MG63 (cell line): ENCODE measurements around the gene NAAA. TPM values are rescaled to one million over a fixed set of nuclear protein-coding genes. Genes with fewer than 3 reads are reported as not detected.

Experiments
- DNase-seq: peaks from one replicate; pipeline ENCODE4 v3.0.0-alpha.2; 2020
- H3K27me3 ChIP-seq: fragments of 250-450 bp; sonication (Bioruptor Pico); 2 replicates; pipeline ENCODE4 v1.5.1; 2020; ENCODE audit warnings: mild to moderate bottlenecking, moderate library complexity
- H3K36me3 ChIP-seq: fragments of 250-450 bp; sonication (Bioruptor Pico); 2 replicates; pipeline ENCODE4 v1.5.1; 2020; ENCODE audit warnings: mild to moderate bottlenecking, moderate library complexity
- H3K4me3 ChIP-seq: fragments of 250-450 bp; sonication (Bioruptor Pico); 2 replicates; pipeline ENCODE4 v1.5.1; 2020; ENCODE audit warnings: mild to moderate bottlenecking, moderate library complexity
- H3K9me3 ChIP-seq: fragments of 250-450 bp; sonication (Bioruptor Pico); 2 replicates; pipeline ENCODE4 v1.5.1; 2020; ENCODE audit warnings: mild to moderate bottlenecking, moderate library complexity
- total RNA-seq: library from RNA; depleted of rRNA; stranded (reverse); fragments of >200 nt; shearing (Covaris generic); gene quantifications from 2 replicates; pipeline ENCODE4 v1.2.3, GENCODE V29; 2014; ENCODE audit warnings: low replicate concordance; rRNA removed

Gene NAAA
- total RNA-seq, 1 experiment from 2014 or later, result 1.6 TPM

DNA sequence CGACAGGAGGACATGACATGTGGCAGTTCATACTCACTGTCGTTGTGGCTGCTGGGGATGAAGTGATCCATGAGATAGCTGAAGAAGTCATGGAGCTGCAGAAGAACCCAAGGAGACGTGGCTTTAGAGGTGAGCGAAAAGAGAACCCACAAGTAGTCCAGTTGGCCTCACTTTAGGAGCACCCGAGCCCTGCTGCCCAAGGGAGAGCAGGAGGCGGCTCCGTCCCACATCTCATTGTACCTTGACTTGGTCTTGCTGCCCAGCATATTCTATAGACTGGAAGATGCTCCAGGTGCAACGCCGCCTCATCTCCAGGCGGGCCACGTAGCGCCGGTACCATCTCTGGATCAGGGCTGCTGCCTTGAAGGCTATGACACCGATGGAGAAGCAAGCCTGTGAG, 49.2 kb downstream of the NAAA start:
- H3K9me3 ChIP-seq, result no peaks in the 10 kb centered on the region
- no peaks in the 10 kb centered on the region for H3K36me3 ChIP-seq
- no peaks in the 10 kb centered on the region for H3K27me3 ChIP-seq
- no peak overlapping the region for H3K4me3 ChIP-seq
- no peak for DNase-seq

DNA sequence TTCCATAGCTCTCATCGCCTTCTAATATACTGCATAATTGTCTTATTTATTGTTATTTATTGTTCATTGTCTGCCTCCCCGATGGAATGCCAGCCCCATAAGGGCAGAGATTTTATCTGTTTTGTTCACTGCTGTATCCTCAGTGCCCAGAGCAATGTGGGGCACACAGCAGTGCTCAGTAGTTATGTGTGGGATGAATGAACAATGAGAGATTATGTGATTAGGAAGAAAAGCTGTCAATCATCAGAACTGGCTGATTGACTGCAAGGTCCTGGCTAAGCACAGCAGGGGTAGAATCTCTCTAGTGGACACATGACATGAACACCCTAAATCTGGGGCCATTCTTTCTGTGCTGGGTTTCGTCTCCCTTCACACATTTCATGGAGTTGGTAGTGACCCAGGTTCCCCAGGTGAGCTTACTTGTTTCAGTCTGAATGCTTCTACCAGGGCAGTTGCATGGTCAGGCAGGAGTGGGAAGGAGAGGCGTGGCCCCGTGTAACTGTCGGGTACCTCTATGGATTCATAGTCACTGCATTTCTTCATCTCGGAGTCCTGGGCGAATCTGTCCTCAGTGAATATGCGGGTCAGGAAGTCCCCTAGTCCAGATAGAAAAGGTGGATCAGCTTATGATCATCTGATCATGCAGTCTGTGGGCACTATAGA, 51.1 kb downstream of the NAAA start:
- Histone ChIP-seq H3K36me3 (no peaks in the 10 kb centered on the region), H3K9me3 (no peaks in the 10 kb centered on the region), H3K4me3 (no peak overlapping the region), H3K27me3 (no peaks in the 10 kb centered on the region)
- no peak for DNase-seq

DNA sequence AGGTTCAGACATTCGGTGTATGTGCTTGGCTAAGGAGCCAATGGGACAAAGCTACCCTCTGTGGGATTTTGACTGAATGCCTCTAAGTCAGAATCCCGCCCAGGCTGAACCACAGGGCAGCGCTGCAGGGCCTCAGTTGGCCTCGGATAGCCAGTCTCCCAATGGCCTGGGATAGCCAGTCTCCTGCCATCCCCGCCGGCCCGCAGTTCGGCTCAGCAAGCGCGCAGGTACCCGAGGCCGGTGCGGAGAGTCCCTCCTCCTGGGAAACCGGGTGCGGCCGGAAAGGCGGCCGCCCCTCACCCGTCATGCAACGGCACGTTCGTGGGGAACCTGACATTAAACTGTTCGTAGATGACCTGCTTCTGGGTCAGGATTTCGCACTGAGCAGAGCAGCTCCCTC, 54.7 kb downstream of the NAAA start:
- DNase-seq, result no peak
- Histone ChIP-seq H3K9me3 (no peaks in the 10 kb centered on the region), H3K4me3 (no peak overlapping the region), H3K36me3 (no peaks in the 10 kb centered on the region), H3K27me3 (no peaks in the 10 kb centered on the region)

DNA sequence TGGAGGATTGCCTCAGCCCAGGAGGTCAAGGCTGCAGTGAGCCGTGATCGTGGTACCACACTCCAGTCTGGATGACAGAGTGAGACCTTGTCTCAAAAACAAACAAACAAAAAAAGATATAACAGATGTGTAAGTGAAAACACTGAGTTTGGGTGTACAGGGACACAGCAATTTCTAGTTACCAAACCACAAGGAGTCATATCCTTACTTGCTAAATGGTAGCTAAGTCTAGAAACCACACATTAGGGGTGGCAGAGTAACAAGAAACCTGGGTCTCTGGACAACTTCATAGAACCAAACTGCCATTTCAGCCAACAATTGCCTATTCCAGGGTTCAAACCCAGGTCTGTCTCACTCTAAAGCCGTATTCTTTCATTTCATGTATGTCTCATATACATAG, 59.3 kb downstream of the NAAA start:
- Histone ChIP-seq H3K27me3 (no peaks in the 10 kb centered on the region), H3K4me3 (no peak overlapping the region), H3K9me3 (no peaks in the 10 kb centered on the region), H3K36me3 (no peaks in the 10 kb centered on the region)
- DNase-seq, result no peak

DNA sequence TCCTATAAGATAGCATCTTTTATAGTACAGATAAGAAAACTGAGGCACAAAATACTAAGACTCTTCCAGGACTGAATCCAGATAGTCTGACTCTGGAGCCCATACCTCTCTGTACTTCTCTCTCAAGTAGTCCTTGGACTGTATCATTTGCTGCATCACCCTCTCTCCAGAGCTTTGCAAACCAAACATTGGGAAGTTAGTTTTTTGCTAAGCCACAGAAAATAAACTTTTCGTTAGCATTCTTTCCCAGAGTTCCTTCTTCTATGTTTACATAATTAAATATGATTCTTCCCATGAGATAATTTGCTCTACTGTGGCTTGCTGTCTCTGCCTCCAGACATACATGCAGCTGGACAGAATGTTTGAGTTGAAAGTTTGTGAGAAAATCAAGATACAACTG, 60.5 kb downstream of the NAAA start:
- Histone ChIP-seq H3K4me3 (no peak overlapping the region), H3K9me3 (no peaks in the 10 kb centered on the region), H3K27me3 (no peaks in the 10 kb centered on the region), H3K36me3 (no peaks in the 10 kb centered on the region)
- DNase-seq, result no peak

DNA sequence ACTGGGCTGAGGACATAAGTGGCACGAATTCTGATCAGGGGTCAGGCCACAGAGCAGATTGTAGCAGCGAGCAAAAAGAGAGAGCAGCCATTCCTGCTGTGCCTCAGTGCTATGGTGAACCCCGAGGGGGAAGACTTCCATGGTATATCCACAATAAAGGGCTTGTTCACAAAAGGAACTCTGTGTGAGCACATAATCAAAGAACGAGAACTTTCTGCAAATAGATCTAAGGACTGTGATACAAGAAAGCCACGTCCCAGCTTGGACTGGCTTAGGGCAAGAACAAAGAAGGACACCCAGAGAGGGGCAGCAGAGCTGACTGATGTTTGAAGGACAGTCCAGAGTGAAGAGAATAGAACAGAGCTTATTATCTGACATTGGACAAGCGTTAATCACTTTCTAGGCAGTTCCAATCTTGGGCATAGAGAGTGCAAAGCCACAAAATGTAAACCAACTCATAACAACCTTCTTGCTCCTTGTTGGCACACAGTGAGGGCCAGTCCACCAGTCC, 62.5 kb downstream of the NAAA start:
- no peaks in the 10 kb centered on the region for H3K27me3 ChIP-seq

DNA sequence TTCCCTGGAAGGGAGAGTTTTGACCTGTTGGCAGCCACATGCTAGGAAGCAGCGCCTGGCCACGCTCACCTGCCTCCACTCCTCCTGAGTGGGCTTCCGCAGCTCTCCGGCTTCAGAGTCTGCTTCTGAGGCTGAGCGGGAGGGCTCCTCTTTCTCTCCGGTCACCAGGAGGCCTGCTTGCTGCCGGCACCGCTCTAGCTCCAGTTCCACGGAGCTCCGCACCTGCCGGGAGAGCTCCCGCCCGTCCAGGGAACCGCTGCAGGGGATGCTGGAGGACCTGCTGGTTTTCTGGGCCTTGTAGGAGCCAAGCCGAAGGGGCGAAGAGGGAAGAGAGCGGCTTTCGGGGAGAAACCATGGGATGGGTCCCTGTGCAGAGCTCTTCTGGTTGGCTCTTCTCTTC, 64.6 kb downstream of the NAAA start:
- Histone ChIP-seq H3K36me3 (no peaks in the 10 kb centered on the region), H3K4me3 (no peak overlapping the region), H3K27me3 (no peaks in the 10 kb centered on the region), H3K9me3 (no peaks in the 10 kb centered on the region)
- no peak for DNase-seq

More for the DNA sequence above, 62.5 kb downstream of the NAAA start:
- Histone ChIP-seq H3K4me3 (no peak overlapping the region), H3K9me3 (no peaks in the 10 kb centered on the region), H3K36me3 (no peaks in the 10 kb centered on the region)
- no peak for DNase-seq

DNA sequence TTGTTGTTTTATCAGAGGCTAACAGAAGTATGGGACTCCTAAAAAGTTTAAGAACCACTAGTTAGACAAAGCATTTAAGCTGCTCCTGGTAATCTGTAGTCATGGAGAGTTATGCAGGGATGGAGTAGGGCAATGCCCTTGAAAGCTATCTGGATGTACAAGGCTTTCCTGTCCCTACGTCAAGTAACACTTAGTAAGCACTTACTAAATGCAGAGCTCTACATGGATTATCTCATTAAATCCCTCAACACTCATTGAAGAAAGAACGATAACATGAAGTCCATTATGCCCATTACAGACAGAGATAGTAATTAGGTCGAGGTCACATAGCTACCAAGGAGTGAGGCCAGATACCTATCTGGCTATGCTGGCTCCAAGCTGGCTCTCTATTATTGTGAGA, 71.7 kb downstream of the NAAA start:
- no peak for DNase-seq
- no peaks in the 10 kb centered on the region for H3K9me3 ChIP-seq
- no peaks in the 10 kb centered on the region for H3K36me3 ChIP-seq

DNA sequence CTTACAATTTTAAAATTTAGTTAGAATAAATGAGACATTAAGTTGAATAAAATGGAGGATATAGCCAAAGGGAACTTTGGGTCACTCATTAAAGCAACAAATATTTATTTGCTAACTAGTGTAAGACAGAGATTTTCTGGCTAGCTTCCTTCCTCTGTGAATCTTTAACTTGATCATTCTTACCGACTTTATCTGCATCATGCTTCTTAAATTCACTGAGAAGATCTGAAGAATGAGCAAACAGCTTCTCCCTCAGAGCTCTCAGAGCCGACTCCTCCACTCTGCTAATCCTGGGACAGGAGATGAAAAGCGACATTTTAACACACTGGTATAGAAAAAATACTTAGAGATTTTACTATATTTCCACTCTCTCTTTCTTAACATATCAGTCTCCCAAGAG, 73.7 kb downstream of the NAAA start:
- H3K36me3 ChIP-seq, result no peaks in the 10 kb centered on the region
- H3K27me3 ChIP-seq, result no peaks in the 10 kb centered on the region
- DNase-seq, result no peak
- no peaks in the 10 kb centered on the region for H3K9me3 ChIP-seq
- no peak overlapping the region for H3K4me3 ChIP-seq

More for the DNA sequence above, 71.7 kb downstream of the NAAA start:
- Histone ChIP-seq H3K27me3 (no peaks in the 10 kb centered on the region), H3K4me3 (no peak overlapping the region)

Other genes starting within 250 kb of the NAAA start
- gene USO1, start 216.4 kb downstream of the NAAA start, total RNA-seq, result 21.8 and 26.5 TPM in 2 replicates
- gene PPEF2, start 38.6 kb downstream of the NAAA start, total RNA-seq, result not detected in 2 replicates
- 17.2 and 22.7 TPM in 2 replicates for gene SDAD1, start 49.9 kb upstream of the NAAA start, total RNA-seq
- gene CXCL9, start 66.5 kb upstream of the NAAA start, total RNA-seq, result not detected in 2 replicates
- gene CXCL10, start 82.5 kb upstream of the NAAA start, total RNA-seq, result 0.40 and 4.1 TPM in 2 replicates
- 0.66 and 1.3 TPM in 2 replicates for gene CXCL11, start 95.1 kb upstream of the NAAA start, total RNA-seq
- not detected in 2 replicates for gene ART3, start 133.7 kb upstream of the NAAA start, total RNA-seq
- 42.1 and 50.7 TPM in 2 replicates for gene NUP54, start 207.4 kb upstream of the NAAA start, total RNA-seq